Amniotic stem cell (primary cell): Measurements from ENCODE around the gene BANP.
"Not testable (repeated sequence)": the region's sequence is repeated elsewhere in the genome, so short reads cannot be mapped to it uniquely, and the experiment has no call there.

Experiments
- DNase-seq: peaks from one replicate; lab custom pipeline; 2025; lab: John Stamatoyannopoulos, UW

Gene BANP

GRCh38 chr16:87927195-87927562 is 24.1 kb upstream of the BANP start:
- DNase-seq, result no peak

GRCh38 chr16:87929986-87930385 is 21.2 kb upstream of the BANP start:
- DNase-seq, result no peak

- no peak for DNase-seq
These were observed 20.8 kb upstream of the BANP start for GRCh38 chr16:87930456-87930855.

GRCh38 chr16:87931504-87931903 is 19.7 kb upstream of the BANP start:
- no peak for DNase-seq

GRCh38 chr16:87932475-87933139 is 18.6 kb upstream of the BANP start:
- not testable (repeated sequence) for DNase-seq

- no peak for DNase-seq
These were observed 18.1 kb upstream of the BANP start for GRCh38 chr16:87933140-87933495.

- not testable (repeated sequence) for DNase-seq
These were observed 16.3 kb upstream of the BANP start for GRCh38 chr16:87934752-87935425.

GRCh38 chr16:87936016-87936374 is 15.2 kb upstream of the BANP start:
- DNase-seq, result not testable (repeated sequence)

GRCh38 chr16:87936375-87937230 is 14.6 kb upstream of the BANP start, which contains the start of gene CA5A:
CA5A (minus strand) TSS chr16:87936529; CDS start chr16:87936450, 79 bp downstream.
- no peak for DNase-seq

- not testable (repeated sequence) for DNase-seq
These were observed 14.0 kb upstream of the BANP start for GRCh38 chr16:87937231-87937542.

- no peak for DNase-seq
These were observed 12.8 kb upstream of the BANP start for GRCh38 chr16:87938412-87938949.

- no peak for DNase-seq
These were observed 11.4 kb upstream of the BANP start for GRCh38 chr16:87939562-87940423.

GRCh38 chr16:87942680-87943079 is 8.6 kb upstream of the BANP start:
- DNase-seq, result no peak

- DNase-seq, result no peak
These were observed 5.7 kb upstream of the BANP start for GRCh38 chr16:87945351-87946042.

- no peak for DNase-seq
These were observed 4.5 kb upstream of the BANP start for GRCh38 chr16:87946596-87947347.

- DNase-seq, result no peak
These were observed 3.7 kb upstream of the BANP start for GRCh38 chr16:87947356-87948118.

- DNase-seq, result no peak
These were observed 3.1 kb upstream of the BANP start for GRCh38 chr16:87948119-87948545.

GRCh38 chr16:87948735-87949070 is 2.5 kb upstream of the BANP start:
- DNase-seq, result no peak

- DNase-seq, result no peak
These were observed 2.0 kb upstream of the BANP start for GRCh38 chr16:87949071-87949744.
